NCI-H2227 (cell line): ENCODE measurements around the gene GPR39.
"Not testable (repeated sequence)": the region's sequence is repeated elsewhere in the genome, so short reads cannot be mapped to it uniquely, and the experiment has no call there.

Experiments used
- DNase-seq: peaks from one replicate; lab custom pipeline; 2025; ENCODE audit not compliant: unreplicated experiment; lab: John Stamatoyannopoulos, UW

GPR39 gene

DNA sequence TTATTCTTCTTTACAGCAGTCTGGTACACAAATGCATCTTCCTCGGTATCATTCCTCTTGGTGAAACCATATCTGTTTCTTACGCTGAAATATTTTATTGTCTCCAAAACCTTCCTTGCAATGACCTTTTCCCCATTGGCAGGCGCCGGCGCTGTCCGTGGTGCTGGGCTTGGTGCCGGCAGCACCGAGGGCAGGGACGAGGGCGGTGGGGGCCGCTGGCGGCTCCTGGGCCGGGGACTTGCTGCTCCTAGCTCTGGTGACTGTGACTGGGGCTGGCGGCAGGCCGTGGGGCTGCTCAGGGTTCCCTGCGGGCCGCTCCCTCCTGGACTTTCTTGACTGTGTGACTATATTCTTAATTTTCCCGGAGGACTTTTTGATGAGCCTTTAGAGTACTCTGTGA lies 72.5 kb downstream of the GPR39 start:
- no peak for DNase-seq

DNA sequence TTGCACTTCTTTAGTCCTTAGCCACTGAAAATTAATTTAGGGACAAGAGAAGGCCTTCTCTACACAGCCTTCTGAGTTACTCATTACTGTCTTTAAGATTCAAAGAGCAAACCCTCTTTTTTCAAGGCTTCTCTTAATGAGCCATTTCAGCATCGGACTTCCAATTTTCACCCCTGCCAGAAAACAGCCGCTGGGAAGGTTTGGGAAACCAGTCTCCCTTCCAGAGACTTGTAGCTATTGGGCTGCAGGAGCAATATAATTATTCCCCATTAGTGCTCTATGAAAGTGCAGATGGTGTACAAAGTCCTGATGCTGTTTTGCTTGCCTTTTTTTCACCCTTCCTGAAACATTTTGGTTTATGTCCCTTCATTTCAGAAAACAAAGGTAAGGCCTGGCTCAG lies 79.3 kb downstream of the GPR39 start:
- DNase-seq: no peak

DNA sequence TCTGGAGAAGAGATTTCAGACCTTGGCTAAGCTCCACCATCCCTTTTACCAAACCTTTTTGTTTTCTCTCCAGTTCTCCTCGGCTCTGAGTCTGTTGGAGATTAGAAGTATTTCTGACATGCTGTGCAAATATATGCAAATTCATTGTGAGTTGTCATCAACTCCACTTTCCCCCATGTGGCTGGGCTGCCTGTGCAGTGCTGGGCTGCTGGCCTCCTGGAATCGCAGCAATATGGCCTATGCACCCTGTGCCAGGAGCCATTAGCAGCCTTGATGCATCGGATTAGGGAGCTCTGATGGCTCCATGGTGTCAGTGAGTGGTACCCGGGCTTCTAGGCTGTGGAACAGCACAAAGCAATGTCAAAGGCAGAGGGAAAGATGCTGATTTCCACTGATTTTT lies 80.0 kb downstream of the GPR39 start:
- no peak for DNase-seq

DNA sequence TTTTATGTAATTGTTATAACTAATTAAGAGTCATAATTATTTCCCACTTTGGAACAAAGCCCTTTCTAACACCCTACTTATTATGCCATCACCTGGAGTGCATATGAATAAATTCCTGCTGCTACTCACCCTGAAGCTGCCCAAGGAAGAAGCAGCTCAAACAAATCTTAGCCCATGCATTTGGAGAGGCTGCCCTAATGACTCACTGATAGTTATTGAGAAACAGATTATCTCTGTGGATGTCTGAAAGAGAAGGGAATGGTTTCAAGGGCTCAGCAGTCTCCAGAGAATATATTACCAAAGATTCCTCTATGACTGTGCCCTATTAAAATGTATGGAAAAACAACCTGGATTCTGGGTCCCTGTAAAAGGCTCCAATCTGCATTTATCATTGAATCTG lies 81.0 kb downstream of the GPR39 start:
- DNase-seq: no peak

DNA sequence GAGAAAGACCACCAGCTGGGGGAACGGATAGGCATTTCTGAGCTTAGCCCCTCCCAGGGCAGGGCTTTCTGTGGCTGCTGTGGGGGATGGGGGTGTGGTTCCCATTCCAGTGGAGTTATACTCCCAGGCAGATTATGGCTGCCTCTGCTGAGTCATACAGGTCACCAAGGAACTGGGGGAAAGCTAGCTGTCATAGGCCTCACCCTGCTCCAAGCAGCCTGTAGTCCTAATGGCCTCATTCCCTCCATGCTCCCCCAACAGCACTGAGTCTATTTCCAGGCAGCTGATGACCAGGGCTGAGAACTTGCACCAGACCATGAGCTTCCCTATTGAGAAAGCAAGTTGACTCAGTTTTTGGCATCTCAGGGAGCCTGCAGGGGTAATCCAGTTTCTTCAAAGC lies 87.1 kb downstream of the GPR39 start:
- no peak for DNase-seq

DNA sequence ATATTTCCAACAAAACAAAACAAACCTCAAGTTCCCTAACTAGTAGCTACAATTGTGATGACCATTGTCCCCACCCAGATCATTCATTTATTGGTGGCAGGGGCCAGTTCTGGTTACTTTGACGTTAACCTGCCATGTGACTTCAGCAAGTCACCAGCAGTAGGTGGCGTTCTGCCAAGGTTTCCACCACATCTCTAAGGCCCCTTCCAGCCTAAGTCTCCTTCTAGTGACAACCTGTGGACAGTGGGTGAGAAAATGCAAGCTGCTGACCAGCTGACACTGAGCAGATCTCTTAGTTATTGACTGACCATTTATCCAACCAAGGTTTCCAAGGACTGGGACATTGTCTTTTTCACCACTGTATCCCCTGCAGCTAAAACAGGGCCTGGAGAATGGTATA lies 98.4 kb downstream of the GPR39 start:
- DNase-seq: no peak

DNA sequence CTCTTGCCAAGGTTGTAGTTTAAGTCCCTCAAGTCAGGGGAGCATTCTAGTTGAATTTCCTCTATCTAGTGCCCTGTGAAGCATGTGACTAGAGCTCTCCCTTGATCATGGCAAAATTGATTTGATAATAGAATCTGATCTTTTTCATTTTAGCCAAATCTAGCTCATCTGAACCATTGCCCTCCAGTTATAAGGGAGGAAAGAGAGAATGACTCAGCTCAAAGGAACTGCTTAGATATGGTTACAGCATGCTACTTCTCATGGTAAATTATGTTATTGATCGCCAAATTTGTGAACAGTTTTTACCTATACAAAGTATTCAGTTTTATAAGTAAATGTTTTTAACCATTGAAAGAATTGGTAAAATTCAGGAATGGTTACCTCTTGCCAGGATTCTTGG lies 100.8 kb downstream of the GPR39 start:
- no peak for DNase-seq

DNA sequence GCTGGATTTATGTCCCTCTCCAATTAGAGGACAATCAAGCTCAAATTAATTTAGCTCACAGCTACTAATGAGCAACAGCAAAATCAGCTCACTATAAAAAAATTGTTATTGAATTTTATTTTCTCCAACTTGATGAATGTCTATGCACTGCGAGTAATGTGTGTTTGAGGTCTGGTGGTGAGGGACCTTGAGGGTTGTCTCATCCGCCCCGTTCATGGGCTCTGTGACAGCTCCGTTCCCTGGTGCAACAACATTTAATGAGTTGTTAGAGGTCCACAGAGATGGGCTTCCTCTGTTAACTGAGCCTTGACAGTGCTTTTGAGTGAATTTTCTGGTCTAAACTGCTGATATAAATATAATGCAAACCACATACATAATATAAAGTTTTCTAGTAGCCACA lies 101.7 kb downstream of the GPR39 start:
- DNase-seq: no peak

DNA sequence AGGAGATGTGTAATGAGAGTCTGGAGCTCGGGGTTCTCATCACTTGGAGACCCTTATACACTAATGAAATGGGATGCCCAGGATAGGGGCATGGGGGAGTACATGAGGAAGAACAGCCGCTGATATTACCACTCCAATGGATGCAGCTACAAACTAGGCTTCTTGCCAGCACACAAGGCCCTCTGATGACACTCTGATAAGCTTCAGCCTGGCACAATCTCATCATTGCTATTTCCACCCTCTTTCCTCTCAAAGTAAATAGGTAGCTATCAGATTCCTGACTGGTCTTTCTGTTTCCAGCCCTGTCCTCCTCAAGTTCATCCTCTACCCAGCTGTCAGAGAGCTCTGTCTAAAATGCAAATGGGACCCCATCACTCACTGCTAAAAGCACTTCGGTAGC lies 103.0 kb downstream of the GPR39 start:
- no peak for DNase-seq

DNA sequence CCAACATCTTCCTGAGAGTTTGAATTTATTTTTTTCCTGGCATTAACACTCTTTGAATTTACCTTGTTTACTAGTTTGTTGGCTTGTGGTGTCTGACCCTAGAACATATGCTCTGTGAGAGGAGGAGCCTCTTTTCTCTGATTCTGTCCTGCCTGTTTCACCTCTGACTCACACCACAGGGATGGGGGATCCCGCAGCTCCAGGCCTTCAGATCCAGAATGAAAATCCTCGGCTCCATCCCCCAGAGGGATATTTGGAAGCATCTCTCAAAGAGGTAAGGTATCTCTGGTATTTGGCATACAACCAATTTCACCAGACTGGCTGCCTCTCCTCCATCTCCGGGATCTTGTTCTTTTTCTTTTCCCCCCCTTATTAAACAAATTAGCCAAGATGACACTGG lies 104.7 kb downstream of the GPR39 start:
- no peak for DNase-seq

DNA sequence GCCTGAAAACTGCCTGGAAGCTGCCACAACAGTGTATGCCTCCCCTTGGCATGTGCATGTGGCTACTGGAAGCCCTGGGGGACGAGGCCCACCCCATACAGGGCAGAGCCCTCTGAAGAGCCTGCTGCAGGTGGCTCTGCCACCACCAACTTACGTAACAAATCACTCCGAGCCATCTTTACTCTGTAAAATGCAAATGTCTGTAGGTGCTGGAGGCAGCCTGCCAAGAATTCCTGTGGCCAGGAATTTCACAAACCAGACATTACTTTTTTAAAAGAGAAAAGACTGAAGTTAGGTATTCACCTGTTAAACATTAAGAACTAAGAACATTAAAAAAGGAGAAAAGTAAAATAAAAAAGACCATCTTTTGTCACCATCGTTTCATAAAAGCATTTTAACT lies 106.3 kb downstream of the GPR39 start:
- DNase-seq: no peak

DNA sequence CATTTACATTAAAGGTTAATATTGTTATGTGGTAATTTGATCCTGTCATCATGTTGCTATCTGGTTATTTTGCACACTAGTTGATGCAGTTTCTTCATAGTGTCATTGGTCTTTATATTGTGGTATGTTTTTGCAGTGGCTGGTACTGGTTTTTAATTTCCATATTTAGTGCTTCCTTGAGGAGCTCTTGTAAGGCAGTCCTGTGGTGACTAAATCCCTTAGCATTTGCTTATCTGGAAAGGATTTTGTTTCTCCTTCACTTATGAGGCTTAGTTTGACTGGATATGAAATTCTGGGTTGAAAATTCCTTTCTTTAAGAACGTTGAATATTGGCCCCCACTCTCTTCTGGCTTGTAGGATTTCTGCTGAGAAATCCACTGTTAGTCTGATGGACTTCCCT lies 120.5 kb downstream of the GPR39 start:
- DNase-seq: not testable (repeated sequence)

DNA sequence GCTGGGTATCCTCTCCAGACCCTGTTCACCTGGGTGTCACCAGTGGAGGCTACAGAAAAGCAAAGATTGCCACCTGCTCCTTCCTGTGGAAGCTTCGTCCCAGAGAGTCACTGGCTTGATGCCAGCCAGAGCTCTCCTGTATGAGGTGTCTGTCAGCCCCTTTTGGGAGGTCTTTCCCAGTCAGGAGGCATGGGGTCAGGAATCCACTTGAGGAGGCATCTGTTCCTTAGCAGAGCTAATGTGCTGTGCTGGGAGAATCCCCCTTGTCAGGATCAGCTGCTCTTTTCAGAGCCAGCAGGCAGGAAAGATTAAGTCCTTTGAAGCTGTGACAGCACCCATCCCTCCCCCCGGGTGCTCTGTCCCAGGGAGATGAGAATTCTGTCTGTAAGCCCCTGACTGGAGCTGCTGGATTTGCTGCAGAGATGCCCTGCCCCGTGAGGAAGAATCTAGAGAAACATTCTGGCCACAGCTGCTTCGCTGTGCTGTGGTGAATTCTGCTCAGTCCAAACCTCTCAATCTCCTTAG lies 121.8 kb downstream of the GPR39 start:
- peak; percentile 19 for DNase-seq

DNA sequence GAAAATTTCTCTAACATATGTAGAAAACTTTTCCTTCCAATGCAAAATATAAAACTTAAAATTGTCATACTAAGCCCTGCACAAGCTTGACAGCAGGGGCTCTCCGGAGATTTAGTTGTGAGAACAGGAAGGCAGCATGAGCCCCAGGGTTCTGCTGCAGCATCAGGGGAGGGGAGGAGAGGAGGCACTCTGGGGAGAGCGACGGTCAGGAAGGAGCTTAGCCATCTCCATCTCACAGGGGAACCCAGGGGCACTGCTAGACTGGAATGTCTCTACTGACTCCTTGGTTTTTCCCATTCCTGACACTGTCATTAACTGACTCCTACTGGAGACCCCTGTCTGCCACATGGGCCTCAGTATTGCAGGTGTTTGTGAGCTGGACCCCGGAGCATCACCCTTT lies 123.6 kb downstream of the GPR39 start:
- DNase-seq: no peak

DNA sequence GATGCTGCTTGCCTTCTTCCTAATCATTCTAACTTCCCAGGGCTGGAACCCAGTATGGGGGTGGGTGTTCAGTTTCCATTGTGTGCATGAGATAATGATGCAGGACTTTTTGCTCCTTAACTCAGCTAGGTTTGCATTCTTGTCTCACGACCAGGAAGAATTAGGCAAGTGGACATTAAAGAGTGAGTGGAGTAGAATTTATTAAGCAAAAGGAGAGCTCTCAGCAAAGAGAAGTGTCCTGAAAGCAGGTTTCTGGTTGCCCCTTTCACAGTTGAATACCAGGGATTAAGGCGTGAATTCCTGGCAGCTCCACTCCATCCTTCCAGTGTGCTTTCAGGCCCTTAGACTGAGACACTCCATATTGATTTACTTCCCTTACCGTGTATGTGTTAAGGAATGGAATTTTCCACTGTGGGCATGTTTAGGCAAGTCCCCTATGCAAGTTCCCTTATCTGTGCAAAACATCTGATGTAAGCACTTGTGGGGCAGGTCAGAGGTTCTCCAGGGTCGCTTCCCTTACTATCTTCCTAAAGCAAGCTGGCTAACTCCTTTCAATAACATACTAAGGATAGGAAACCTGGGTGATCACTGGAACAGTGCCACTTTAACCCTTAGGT lies 126.5 kb downstream of the GPR39 start:
- no peak for DNase-seq

DNA sequence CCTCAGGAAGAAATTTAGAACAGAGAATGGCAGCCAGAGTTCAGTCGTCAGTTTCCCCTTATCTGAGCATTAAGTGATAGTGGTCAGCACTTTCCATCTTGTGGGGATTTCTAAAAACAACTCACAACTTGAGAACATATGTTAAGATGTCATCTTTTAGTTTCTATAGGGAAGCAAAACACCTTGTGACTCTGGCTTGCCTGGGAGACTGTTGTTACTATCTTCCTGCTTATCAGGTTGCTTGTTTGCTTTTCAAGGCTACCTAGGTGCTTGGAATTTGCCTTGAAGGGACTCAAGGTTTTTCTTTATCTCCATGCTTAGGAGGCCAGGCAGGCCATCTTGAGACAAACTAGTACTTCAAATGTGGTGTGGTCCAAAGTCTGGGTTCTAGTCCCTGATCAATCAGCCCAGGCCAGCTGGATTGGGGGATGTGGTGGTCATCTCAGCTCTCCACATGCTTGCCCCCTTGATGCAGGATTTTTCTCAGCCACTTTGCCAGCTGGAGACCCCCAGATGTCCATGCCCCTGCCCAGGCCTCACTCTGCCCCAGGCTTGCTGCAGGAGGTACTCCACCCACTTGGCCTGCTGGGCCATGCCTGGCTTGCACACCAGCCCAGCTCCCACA lies 127.5 kb downstream of the GPR39 start:
- DNase-seq: no peak

DNA sequence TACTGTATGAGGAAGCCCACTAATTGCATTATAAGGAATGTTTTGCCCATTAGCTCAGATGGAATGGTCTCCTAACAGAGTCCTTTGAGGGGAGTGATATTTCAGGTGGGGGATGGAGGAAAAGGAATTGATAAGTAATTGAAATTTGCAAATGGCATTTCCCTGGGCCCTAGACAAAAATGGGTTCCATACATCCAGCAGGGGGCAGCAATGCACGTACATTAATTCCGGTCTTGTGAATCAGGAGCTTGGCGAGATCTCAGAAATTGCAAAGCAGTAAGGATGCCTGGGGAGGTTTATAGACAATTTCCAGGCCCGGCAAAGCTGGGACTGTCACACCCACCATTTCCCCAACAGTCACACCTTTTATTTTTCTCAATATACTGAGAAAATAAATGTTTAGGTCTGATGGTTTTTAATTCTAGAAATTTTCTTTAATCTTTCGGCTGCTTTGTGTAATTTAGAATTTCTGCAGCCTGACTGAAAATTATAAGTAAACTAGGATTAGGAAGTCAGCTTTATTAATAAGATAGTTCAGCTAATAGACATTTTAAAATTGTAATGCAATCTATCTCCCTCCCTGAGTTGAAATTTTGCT lies 130.6 kb downstream of the GPR39 start:
- DNase-seq: peak; percentile 89

DNA sequence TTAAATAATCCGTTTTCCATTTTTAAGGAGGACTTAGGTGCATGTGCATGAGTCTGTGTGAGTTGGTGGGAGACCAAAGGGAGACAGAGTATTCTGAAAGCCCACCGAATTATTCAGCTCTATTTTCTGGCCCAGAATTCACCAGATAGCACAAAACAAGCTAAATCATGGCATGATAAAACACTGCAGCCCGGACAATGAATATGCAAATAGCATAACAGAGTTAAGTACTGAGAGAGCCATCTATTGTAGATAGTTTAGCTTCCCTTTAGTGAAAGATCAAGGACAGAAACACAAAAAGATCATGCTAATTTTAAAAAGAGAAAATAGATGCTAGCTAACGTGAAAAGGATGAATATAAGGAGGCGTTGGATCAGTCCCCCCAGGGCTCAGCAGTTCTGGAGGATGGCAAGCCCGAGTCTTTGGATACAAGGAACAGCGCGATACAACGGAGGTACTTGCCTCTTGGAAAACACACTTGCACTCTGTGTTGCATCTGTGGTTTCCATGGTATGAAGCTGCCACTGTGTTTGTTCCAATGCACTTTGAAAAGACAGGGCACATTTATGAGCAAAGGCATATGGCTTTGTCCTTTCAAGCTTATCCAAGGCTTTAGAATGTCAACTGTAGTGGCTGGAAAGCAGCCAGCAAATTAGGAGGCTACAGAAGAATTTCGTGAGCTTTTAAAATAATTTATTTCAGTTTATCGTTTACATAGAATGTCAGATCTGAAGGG lies 133.5 kb downstream of the GPR39 start:
- DNase-seq: no peak

DNA sequence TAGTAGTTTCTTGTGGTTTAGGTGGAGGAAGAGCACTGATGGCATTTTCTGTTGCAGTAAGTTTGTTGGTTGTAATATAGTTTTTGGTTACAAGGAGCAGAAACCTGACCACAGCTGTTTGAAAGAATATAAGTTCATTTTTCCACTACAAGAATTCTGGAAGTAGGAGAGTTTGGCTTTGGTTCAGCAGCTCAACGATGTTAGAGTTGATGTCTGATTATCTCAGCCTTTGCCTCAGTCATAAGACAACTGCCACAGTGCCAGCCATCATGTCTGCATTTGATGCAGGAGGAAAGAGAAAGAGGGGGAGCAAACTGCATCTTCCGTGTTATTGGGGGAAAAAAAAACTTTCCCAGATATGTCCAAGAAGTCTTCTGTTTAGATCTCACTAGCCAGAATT lies 134.3 kb downstream of the GPR39 start:
- DNase-seq: no peak

DNA sequence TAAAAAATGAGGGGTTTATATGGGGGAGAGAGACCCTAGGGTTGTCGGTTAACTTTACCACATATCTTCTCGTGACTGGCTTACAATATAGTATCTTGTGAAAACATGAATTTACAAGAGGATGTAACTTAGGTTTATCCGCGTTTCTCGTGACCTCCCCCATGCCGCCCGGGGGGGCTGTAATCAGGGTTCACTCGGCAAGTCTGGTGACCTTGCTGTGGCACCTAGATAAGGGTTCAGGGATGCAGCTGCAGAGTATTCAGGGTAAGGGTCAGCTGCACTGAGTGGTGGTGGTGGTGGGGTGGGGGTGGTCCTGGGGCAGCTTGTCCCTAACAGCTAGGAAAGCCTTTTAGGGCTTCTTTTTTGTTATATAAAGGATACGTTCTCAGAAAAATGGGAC lies 141.1 kb downstream of the GPR39 start:
- no peak for DNase-seq

DNA sequence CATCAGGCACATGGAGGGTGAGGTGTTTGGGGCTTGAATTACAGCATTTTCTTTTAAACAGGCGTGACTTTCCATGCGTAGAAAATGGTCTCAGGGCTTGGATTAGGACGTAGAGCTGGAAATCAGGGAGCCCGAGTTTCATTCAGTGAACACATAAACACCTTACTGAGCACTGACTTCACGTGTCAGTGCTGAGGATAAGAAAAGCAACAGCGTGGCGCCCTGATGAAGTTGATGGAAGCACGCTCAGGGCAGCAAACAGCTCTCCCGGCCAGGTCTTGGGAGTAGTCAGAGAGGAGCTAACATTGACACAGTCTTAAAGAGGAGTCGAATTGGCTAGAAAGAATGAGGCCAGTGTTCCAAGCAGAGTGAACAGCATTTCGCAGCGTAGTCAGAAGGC lies 142.7 kb downstream of the GPR39 start:
- DNase-seq: no peak

DNA sequence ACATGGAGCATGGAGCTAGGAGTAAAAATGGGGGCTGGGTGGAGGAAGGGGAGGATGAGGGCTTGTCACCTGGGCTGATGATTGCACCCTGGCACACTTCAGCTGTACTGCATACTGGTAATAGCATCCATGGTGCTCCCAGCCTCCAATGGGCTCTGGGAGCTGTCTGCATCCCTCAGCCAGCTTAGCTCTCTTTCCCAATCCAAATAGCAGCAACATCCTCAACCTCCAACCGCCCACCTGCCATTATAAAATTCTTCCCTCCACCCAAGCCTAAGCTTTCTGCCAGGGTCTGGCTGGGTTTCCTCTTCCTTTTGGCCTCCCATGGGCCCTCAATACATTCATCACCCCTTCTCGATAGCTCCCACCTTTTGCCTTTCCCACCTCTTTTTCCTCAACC lies 143.3 kb downstream of the GPR39 start:
- DNase-seq: no peak
